ENCODE data around the gene FMN2. TPM values are rescaled to one million over a fixed set of nuclear protein-coding genes. Genes with fewer than 3 reads are reported as not detected.

FMN2 gene
- total RNA-seq, 4 donors from 2014 or later, result 3.6 to 35.5 (median 5.6) TPM

- in situ Hi-C loops (cut with MboI; ENCODE audit: low pct_ligation_motif_present in 1 of 4, low pct_unique_long_range_greater_than_20kb in 1 of 4, low sequenced_read_pairs in 3 of 4) (no loop called here), intact Hi-C loops (cut with DNase I; ENCODE audit: low total_unique reads) (no loop called here)
- peaks cover 4 to 28% (median 12%) of the 10 kb centered on the region in 4 donors for H3K4me1 ChIP-seq
- no peak overlapping the region for H3K27ac ChIP-seq
- no peaks in the 10 kb centered on the region for H3K27me3 ChIP-seq
- no peak overlapping the region for H3K4me3 ChIP-seq
- DNase-seq, result no peak
- no peaks in the 10 kb centered on the region for H3K36me3 ChIP-seq
- TF ChIP-seq POLR2AphosphoS5 (IDR thresholded peaks at IDR 0.05) (no peak), POLR2A (IDR thresholded peaks at IDR 0.05) (no peak), EP300 (IDR thresholded peaks at IDR 0.05; ENCODE audit: low read depth) (no peak)
- TF ChIP-seq, protein P1, sequence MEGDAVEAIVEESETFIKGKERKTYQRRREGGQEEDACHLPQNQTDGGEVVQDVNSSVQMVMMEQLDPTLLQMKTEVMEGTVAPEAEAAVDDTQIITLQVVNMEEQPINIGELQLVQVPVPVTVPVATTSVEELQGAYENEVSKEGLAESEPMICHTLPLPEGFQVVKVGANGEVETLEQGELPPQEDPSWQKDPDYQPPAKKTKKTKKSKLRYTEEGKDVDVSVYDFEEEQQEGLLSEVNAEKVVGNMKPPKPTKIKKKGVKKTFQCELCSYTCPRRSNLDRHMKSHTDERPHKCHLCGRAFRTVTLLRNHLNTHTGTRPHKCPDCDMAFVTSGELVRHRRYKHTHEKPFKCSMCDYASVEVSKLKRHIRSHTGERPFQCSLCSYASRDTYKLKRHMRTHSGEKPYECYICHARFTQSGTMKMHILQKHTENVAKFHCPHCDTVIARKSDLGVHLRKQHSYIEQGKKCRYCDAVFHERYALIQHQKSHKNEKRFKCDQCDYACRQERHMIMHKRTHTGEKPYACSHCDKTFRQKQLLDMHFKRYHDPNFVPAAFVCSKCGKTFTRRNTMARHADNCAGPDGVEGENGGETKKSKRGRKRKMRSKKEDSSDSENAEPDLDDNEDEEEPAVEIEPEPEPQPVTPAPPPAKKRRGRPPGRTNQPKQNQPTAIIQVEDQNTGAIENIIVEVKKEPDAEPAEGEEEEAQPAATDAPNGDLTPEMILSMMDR (IDR thresholded peaks at IDR 0.05), result no peak
- no peaks in the 10 kb centered on the region for H3K9me3 ChIP-seq
These were observed 252.3 kb downstream of the FMN2 start for GRCh38 chr1:240343966-240344365.

GRCh38 chr1:240344918-240345317 lies 253.2 kb downstream of the FMN2 start:
- Histone ChIP-seq H3K4me1 (peaks cover 4 to 28% (median 12%) of the 10 kb centered on the region in 4 donors), H3K9me3 (no peaks in the 10 kb centered on the region), H3K27ac (no peak overlapping the region), H3K4me3 (no peak overlapping the region), H3K36me3 (no peaks in the 10 kb centered on the region), H3K27me3 (no peaks in the 10 kb centered on the region)
- no peak for TF ChIP-seq POLR2A (IDR thresholded peaks at IDR 0.05)
- TF ChIP-seq EP300 (IDR thresholded peaks at IDR 0.05; ENCODE audit: low read depth), result no peak
- TF ChIP-seq, protein P1 (IDR thresholded peaks at IDR 0.05), result no peak
- TF ChIP-seq POLR2AphosphoS5 (IDR thresholded peaks at IDR 0.05), result no peak
- in situ Hi-C loops (cut with MboI; ENCODE audit: low pct_ligation_motif_present in 1 of 4, low pct_unique_long_range_greater_than_20kb in 1 of 4, low sequenced_read_pairs in 3 of 4) (no loop called here), intact Hi-C loops (cut with DNase I; ENCODE audit: low total_unique reads) (no loop called here)
- DNase-seq, result no peak

DNA sequence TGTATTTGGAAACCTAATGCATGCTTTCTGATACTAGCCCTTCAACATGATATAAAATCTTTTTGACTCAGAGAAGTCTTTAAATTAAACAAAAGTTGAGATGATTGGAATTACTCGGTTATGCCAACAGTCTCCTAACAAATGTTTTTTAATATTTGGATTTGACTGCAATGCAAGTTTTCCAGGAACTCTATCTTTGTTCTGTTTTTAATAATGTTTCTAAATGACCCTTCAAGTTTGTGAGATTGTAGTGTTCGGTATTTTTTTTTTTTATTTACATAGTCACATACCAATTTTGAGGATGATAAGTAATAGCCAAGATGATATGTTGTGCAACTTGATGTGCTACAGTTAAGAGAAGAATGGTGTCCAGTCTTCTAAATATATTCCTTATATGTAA lies 258.0 kb downstream of the FMN2 start:
- Histone ChIP-seq H3K4me3 (no peak overlapping the region), H3K4me1 (peaks cover 0 to 7% (median 0%) of the 10 kb centered on the region in 4 donors), H3K9me3 (no peaks in the 10 kb centered on the region), H3K36me3 (no peaks in the 10 kb centered on the region), H3K27me3 (no peaks in the 10 kb centered on the region), H3K27ac (no peak overlapping the region)
- no peak for DNase-seq
- intact Hi-C loops (cut with DNase I; ENCODE audit: low total_unique reads), result no loop called here
- TF ChIP-seq POLR2A (IDR thresholded peaks at IDR 0.05) (no peak), EP300 (IDR thresholded peaks at IDR 0.05; ENCODE audit: low read depth) (no peak), POLR2AphosphoS5 (IDR thresholded peaks at IDR 0.05) (no peak)
- TF ChIP-seq, protein P1 (IDR thresholded peaks at IDR 0.05), result no peak
- in situ Hi-C loops (cut with MboI; ENCODE audit: low pct_ligation_motif_present in 1 of 4, low pct_unique_long_range_greater_than_20kb in 1 of 4, low sequenced_read_pairs in 3 of 4), result no loop called here
- WGBS, 2 donors (ENCODE audit: low coverage in 1 of 2), result 47 to 84% methylated on average over 2 of the region's 2 CpGs

DNA sequence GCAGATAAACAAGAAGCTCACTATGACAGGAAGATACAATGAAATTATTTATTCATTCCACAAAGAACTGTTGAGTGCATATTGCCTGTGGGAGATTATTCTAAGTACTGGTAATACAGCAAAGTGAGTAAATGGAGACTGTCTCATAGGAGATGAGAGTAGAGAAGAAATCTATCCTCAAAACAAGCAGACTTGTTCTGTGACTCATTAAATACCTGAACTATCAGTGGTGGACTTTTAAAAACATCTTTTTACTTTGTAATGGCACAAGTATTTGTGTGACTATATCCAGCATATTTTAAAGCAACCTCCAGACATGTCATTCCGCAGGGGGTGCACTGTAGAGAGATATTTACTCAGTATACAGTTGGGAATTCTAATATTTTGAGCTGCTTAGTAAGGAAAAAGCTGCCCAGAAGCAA lies 259.2 kb downstream of the FMN2 start:
- H3K9me3 ChIP-seq, result no peaks in the 10 kb centered on the region
- DNase-seq, result no peak
- in situ Hi-C loops (cut with MboI; ENCODE audit: low pct_ligation_motif_present in 1 of 4, low pct_unique_long_range_greater_than_20kb in 1 of 4, low sequenced_read_pairs in 3 of 4), result no loop called here
- 68 to 86% methylated on average over 1 of the region's 1 CpG for WGBS, 2 donors (ENCODE audit: low coverage in 1 of 2)
- H3K27me3 ChIP-seq, result no peaks in the 10 kb centered on the region
- peaks cover 0 to 7% (median 0%) of the 10 kb centered on the region in 4 donors for H3K4me1 ChIP-seq
- intact Hi-C loops (cut with DNase I; ENCODE audit: low total_unique reads), result no loop called here
- no peaks in the 10 kb centered on the region for H3K36me3 ChIP-seq
- no peak overlapping the region for H3K27ac ChIP-seq
- no peak for TF ChIP-seq POLR2A (IDR thresholded peaks at IDR 0.05)
- TF ChIP-seq, protein P1 (IDR thresholded peaks at IDR 0.05), result no peak
- TF ChIP-seq POLR2AphosphoS5 (IDR thresholded peaks at IDR 0.05), result no peak
- no peak for TF ChIP-seq EP300 (IDR thresholded peaks at IDR 0.05; ENCODE audit: low read depth)
- no peak overlapping the region for H3K4me3 ChIP-seq
